BE2C (cell line): ENCODE data around the gene PSMG4.

Experiments
- DNase-seq: peaks from one replicate; pipeline ENCODE4 v3.0.0-alpha.2; 2020
- H3K27me3 ChIP-seq: fragments of 250-450 bp; sonication (Bioruptor Pico); 2 replicates; pipeline ENCODE4 v1.5.1; 2020; ENCODE audit warnings: mild to moderate bottlenecking
- H3K36me3 ChIP-seq: fragments of 250-450 bp; sonication (Bioruptor Pico); 2 replicates; pipeline ENCODE4 v1.5.1; 2020; ENCODE audit warnings: mild to moderate bottlenecking
- H3K4me1 ChIP-seq: fragments of 250-450 bp; sonication (Bioruptor Pico); 2 replicates; pipeline ENCODE4 v1.5.1; 2020
- H3K4me3 ChIP-seq: 2 replicates; pipeline ENCODE4 v1.5.1; 2011; ENCODE audit warnings: low read depth, low read length
- H3K9me3 ChIP-seq: fragments of 250-450 bp; sonication (Bioruptor Pico); 2 replicates; pipeline ENCODE4 v1.5.1; 2020
- CTCF ChIP-seq: IDR thresholded peaks from 2 replicates; pipeline ENCODE4 v1.5.1; 2012; ENCODE audit warnings: mild to moderate bottlenecking, low read depth, low read length

The PSMG4 gene

DNA sequence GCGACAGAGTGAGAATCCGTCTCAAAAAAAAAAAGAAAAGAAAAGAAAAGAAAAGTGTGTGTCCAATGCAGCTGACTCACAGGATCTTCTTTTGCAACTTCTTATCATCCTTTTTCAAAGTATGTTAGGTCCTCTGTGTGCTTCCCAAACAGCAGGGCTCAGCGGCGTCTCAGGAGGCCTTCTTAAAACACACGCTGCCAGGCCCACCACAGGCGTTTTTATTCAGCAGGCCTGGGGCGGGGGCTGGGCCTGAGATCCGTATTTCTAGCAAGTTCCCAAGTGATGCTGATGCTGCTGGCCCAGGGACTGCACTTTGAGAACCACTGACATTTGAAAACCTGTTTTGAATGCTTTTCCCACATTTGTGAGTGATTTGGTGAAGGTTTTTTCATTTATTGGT, 57.1 kb downstream of the PSMG4 start:
- no peak for TF ChIP-seq CTCF
- no peak for DNase-seq
- Histone ChIP-seq H3K9me3 (no peaks in the 10 kb centered on the region), H3K4me1 (no peaks in the 10 kb centered on the region), H3K27me3 (peaks cover 22% of the 10 kb centered on the region; the same call in 1 of the 2 replicates), H3K4me3 (no peak overlapping the region), H3K36me3 (no peaks in the 10 kb centered on the region)

DNA sequence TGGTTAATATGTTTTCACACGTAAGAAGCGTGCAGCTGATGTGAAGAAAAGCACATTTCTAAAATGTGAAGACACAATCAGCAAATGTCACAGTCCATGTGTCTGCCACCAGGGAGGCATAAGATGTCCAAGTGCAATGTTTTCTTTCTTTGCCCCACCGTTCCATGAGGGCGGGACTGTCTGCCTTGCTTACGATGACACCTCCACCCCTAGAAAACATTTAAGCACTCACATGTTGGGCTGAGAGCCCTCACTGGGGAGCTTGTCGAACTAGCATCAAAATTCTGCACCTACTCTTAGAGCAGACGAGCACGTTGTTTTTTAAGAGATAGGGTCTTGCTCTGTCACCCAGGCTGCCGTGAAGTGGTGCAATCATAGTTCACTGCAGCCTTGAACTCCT, 57.6 kb downstream of the PSMG4 start:
- H3K9me3 ChIP-seq, result no peaks in the 10 kb centered on the region
- DNase-seq, result no peak
- no peak overlapping the region for H3K4me3 ChIP-seq
- H3K27me3 ChIP-seq, result peaks cover 22% of the 10 kb centered on the region; the same call in 1 of the 2 replicates
- H3K36me3 ChIP-seq, result no peaks in the 10 kb centered on the region
- no peak for TF ChIP-seq CTCF
- H3K4me1 ChIP-seq, result no peaks in the 10 kb centered on the region

GRCh38 chr6:3316818-3317217, 58.1 kb downstream of the PSMG4 start:
- H3K4me1 ChIP-seq, result no peaks in the 10 kb centered on the region
- no peaks in the 10 kb centered on the region for H3K9me3 ChIP-seq
- no peak for DNase-seq
- peaks cover 22% of the 10 kb centered on the region; the same call in 1 of the 2 replicates for H3K27me3 ChIP-seq
- no peak for TF ChIP-seq CTCF
- no peaks in the 10 kb centered on the region for H3K36me3 ChIP-seq
- H3K4me3 ChIP-seq, result no peak overlapping the region
